HG03558 (cell line): ENCODE results near the gene EGLN2.
"Not testable (repeated sequence)": the region's sequence is repeated elsewhere in the genome, so short reads cannot be mapped to it uniquely, and the experiment has no call there.

Experiments used
- ATAC-seq: cut with Tn5 transposase; IDR thresholded peaks from one replicate; pipeline ENCODE4 v1.9.1; 2021; ENCODE audit warnings: moderate number of reproducible peaks; ENCODE audit not compliant: unreplicated experiment; ENCODE audit errors: extremely low read depth

Gene EGLN2

GRCh38 chr19:40836754-40837429 is 37.9 kb downstream of the EGLN2 start:
- ATAC-seq: no peak

GRCh38 chr19:40838477-40838876 is 39.5 kb downstream of the EGLN2 start:
- not testable (repeated sequence) for ATAC-seq

GRCh38 chr19:40842012-40842411 is 43.0 kb downstream of the EGLN2 start:
- ATAC-seq: not testable (repeated sequence)

GRCh38 chr19:40842997-40843652 is 44.1 kb downstream of the EGLN2 start:
- not testable (repeated sequence) for ATAC-seq

GRCh38 chr19:40843653-40844052 is 44.7 kb downstream of the EGLN2 start:
- ATAC-seq: not testable (repeated sequence)

GRCh38 chr19:40846722-40847121 is 47.7 kb downstream of the EGLN2 start:
- not testable (repeated sequence) for ATAC-seq

- ATAC-seq: not testable (repeated sequence)
Observed at GRCh38 chr19:40850277-40850676, 51.3 kb downstream of the EGLN2 start, which contains the start of gene CYP2A6. Gene CYP2A6, minus strand, starts transcription at chr19:40850447. Its CDS starts 21 bp downstream, at chr19:40850426.

- not testable (repeated sequence) for ATAC-seq
Observed at GRCh38 chr19:40852467-40853152, 53.6 kb downstream of the EGLN2 start.
